GM10266 (cell line): Measurements from ENCODE around the gene CCT5.

Experiments
- DNase-seq: peaks from one replicate; pipeline ENCODE4 v3.0.0; 2012; ENCODE audit errors: extremely low spot score
- CTCF ChIP-seq: IDR thresholded peaks from 2 replicates; pipeline ENCODE4 v1.5.1; 2012; ENCODE audit warnings: mild to moderate bottlenecking, low read depth; ENCODE audit not compliant: control insufficient read depth, insufficient read depth; ENCODE audit errors: missing control alignments

The CCT5 gene

GRCh38 chr5:10249948-10250805, at the start of gene CCT5:
Gene CCT5, plus strand, starts transcription at chr5:10250280. Its CDS starts 61 bp downstream, at chr5:10250341.
- TF ChIP-seq CTCF: no peak
- DNase-seq: peak; percentile 95

- TF ChIP-seq CTCF: peak; percentile 23
- DNase-seq: no peak
These were observed 48.7 kb upstream of the CCT5 start for GRCh38 chr5:10201223-10201868.

- DNase-seq: no peak
- TF ChIP-seq CTCF: no peak
These were observed 47.8 kb upstream of the CCT5 start for GRCh38 chr5:10202089-10202910.

- DNase-seq: no peak
- TF ChIP-seq CTCF: no peak
These were observed 41.1 kb upstream of the CCT5 start for GRCh38 chr5:10209004-10209403.

- no peak for TF ChIP-seq CTCF
- DNase-seq: no peak
These were observed 36.8 kb upstream of the CCT5 start for GRCh38 chr5:10213316-10213715.

GRCh38 chr5:10214041-10214440, 36.0 kb upstream of the CCT5 start:
- no peak for TF ChIP-seq CTCF
- DNase-seq: no peak
